HG03135 (cell line): ENCODE results near the gene TMEM87A.

Experiments used
- ATAC-seq: cut with Tn5 transposase; IDR thresholded peaks from one replicate; pipeline ENCODE4 v1.9.1; 2021; ENCODE audit warnings: mild to moderate bottlenecking, moderate library complexity; ENCODE audit not compliant: unreplicated experiment

Gene TMEM87A

DNA sequence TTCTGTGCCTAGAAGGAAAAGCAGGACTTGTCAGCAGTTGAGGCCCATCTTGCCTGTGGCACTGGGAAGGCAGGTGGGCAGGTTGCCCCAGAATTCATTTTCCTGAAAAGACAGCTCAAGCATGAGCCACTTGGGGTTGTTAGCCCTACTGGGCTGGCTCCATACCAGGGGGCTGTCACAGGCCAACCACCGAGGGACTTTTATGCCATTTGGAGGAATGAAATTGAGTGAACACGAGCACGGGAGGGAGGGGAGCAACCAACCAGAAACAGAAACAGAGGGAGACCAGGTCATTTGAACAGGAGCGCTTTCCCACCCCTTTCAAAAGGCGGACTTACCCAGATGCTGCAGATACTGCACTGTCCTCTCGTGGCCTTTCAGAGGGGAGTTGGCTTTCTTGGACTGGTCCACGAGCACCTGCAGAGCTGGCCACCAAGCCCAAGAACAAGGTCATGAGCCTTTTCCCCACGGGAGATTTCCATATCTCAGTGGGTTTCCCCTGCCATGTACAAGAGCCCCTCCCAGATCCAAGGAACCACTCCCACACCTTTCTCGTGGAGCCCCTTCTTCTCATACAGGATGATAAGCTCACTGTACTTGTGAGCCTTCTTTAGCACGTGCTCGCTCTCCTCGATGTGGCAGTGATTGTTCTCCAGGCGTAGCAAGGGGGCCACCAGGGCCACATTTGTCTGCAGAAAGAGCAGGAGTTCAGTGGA is 106.8 kb downstream of the TMEM87A start:
- ATAC-seq = no peak

DNA sequence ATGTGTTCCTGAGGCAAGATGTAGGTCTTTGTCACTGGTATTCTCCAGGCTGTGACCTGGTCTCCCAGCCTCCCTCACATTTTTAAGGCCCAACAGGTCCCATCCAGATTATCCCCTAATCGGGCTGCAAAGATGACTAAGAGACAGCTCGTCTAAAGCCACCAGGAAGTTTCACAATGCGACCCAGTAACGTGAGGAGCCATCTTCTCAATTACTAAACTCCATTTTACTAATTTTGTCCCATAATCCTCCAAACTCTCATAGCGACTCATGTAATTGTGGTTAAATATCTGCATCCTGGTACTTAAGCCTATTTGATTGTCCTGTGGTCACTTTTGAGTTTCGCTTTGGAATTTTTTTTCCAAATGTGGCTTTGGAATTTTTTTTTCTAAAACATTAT is 108.1 kb downstream of the TMEM87A start:
- ATAC-seq = no peak

DNA sequence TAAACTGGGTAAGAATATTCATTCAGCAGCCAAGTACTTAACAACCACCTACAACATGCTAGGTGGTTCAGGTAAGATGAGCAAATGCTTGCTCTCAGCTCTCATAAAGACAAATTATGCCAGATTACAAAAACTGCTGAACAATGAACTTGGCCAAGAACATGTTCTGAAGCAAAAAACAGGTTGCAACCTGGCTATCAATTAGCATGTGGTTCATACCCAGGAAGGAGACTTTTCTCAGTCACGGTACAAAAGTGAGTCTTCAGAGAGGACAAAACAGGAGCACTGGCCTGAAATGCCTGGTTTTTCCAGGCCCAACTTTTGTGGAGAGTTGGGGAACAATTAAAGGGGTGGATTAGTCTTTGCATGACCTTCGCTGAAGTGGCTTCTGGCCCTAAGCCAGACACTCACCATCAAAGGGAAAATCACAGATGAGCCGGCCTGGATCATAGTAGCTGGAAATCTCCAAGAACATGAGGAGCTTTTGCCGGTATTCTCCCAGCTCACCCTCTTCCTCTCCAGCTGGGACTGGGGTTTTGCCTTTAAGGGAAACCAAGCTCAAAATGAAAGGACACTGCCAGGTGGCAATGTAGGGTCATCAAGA is 109.2 kb downstream of the TMEM87A start:
- no peak for ATAC-seq

DNA sequence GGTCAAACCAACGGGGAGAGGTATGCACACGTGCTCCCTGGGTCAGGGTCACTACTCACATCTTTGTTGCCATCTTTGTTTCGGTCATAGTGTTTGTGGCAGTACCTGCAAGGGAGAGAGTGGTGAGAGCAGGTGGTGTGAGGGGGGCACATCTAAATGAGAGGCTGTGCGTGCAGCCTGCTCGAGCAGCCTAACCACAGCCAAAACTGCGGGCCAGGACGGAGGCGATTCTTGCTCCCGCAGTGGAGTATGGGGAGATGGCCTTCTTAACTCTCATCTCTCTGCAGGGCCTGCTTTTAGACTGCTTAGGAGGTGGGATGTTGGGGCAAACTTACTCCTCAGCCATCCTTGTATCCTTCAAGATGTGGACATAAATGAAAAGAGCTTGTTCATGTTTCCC is 109.9 kb downstream of the TMEM87A start:
- no peak for ATAC-seq
